DOHH2 (cell line): ENCODE results near the gene LRP2BP.

Experiments
- EZH2phosphoT487 ChIP-seq: fragments of 200-600 bp; sonication (generic); IDR thresholded peaks from 2 replicates; pipeline ENCODE4 v1.6.1; 2017; ENCODE audit warnings: borderline replicate concordance, mild to moderate bottlenecking, antibody characterized with exemption, low read length, moderate library complexity, mixed read lengths
- TF ChIP-seq, protein P1 (sequence below): fragments of 200-600 bp; sonication (generic); IDR thresholded peaks from one replicate; pipeline ENCODE4 v1.5.1; 2014; ENCODE audit warnings: antibody characterized with exemption, mild to moderate bottlenecking, low read depth, low read length; ENCODE audit not compliant: poor library complexity, severe bottlenecking

DNA sequence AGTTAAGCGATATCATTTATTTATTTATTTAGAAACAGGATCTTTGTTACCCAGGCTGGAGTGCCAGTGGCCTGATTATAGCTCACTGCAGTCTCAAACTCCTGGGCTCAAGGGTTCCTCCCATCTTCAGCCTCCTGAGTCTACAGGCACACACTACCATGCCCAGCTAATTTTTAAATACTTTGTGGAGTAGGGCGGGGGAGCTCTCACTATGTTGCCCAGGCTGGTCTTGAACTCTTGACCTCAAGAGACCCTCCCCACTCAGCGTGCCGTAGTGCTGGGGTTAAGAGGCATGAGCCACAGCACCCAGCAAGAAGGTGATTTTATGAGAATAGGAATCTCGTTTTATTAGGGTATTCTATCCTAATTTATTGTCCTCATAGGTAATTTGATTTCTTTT is 33.9 kb upstream of the LRP2BP start:
- TF ChIP-seq, protein P1, sequence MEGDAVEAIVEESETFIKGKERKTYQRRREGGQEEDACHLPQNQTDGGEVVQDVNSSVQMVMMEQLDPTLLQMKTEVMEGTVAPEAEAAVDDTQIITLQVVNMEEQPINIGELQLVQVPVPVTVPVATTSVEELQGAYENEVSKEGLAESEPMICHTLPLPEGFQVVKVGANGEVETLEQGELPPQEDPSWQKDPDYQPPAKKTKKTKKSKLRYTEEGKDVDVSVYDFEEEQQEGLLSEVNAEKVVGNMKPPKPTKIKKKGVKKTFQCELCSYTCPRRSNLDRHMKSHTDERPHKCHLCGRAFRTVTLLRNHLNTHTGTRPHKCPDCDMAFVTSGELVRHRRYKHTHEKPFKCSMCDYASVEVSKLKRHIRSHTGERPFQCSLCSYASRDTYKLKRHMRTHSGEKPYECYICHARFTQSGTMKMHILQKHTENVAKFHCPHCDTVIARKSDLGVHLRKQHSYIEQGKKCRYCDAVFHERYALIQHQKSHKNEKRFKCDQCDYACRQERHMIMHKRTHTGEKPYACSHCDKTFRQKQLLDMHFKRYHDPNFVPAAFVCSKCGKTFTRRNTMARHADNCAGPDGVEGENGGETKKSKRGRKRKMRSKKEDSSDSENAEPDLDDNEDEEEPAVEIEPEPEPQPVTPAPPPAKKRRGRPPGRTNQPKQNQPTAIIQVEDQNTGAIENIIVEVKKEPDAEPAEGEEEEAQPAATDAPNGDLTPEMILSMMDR: no peak
- TF ChIP-seq EZH2phosphoT487: no peak
